Measurements from ENCODE around the gene PDSS2.

Gene PDSS2

DNA sequence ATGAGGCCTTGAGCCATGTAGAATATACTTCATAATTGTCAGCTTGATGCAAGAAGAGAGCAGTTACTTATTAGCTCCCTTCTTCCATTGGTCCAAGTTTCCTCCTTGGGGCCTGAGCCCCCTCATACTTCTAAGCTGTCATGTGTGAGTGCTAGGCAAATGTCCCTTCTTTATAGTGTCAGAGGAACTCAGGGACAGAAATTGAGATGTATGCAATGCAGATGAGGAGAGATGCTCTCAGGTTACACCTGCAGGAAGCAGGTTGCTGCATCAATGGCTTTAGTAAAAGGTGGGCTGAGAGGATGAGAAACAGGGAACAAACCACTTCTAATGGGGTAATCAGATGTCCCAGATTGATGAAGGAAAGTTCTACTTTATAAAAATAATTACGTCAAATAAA is 6.7 kb upstream of the PDSS2 start:
- no peak overlapping the region for H3K27ac ChIP-seq
- TF ChIP-seq, protein P1, sequence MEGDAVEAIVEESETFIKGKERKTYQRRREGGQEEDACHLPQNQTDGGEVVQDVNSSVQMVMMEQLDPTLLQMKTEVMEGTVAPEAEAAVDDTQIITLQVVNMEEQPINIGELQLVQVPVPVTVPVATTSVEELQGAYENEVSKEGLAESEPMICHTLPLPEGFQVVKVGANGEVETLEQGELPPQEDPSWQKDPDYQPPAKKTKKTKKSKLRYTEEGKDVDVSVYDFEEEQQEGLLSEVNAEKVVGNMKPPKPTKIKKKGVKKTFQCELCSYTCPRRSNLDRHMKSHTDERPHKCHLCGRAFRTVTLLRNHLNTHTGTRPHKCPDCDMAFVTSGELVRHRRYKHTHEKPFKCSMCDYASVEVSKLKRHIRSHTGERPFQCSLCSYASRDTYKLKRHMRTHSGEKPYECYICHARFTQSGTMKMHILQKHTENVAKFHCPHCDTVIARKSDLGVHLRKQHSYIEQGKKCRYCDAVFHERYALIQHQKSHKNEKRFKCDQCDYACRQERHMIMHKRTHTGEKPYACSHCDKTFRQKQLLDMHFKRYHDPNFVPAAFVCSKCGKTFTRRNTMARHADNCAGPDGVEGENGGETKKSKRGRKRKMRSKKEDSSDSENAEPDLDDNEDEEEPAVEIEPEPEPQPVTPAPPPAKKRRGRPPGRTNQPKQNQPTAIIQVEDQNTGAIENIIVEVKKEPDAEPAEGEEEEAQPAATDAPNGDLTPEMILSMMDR (IDR thresholded peaks at IDR 0.05), result no peak
- no peak for TF ChIP-seq ZFX (IDR thresholded peaks at IDR 0.05; ENCODE audit: borderline replicate concordance)

DNA sequence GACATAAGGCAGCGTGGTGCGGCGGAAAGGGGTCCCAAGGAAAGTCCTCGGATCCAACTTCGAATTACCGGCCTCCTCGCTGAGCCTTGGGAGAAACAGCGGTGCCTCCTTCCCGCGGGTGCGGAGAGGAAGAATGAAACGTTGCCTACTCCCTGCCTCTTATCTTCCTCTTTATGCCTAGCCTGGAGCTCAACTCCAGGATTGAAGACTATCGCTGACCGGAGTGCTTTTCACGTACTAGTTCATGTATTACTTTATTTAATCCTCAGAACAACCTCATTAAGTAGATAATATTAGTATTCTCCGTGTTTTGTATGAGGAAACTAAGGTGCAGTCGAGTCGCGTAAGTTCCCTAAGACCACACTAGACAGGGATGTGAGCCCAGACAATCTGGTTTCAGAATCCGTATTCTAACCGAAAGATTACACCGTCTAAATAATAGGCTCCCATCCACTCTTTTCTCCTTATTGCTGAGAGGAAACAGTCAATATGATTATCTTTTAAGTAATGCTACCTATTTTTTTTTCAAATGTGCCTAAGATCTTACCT is 793 bp upstream of the PDSS2 start:
- TF ChIP-seq, protein P1 (IDR thresholded peaks at IDR 0.05), result no peak
- TF ChIP-seq ZFX (IDR thresholded peaks at IDR 0.05; ENCODE audit: borderline replicate concordance), result no peak
- peak overlapping the region; percentile 83 for H3K27ac ChIP-seq

DNA sequence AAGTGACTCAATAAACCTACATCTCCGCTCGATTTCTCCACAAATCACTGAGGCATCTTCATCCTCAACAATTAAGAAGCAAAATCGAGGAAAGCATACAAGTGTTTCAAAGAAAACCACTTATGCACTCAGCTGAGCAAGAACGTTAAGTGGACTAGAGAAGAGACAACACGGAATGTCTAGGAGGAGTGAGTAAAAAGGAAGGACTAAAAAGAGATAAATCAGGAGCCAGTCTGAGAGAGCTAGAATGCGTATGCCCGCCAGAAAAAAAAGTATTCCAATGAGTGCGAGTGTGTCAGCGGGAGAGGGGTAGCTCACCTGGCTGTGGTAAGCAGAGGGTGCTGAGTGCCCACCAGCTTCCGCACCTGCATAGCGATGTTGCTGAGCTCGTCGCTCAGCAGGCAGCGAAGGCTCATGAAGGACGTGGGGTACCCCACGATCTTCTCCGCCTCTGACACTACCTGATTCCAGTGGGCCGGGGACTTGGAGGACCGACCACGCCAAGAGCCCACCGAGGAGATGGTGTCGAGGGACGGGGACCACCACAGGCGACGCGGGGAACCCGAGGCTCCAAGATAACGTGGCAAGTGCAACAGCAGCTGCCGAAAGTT is 587 bp downstream of the PDSS2 start:
- TF ChIP-seq, protein P1 (IDR thresholded peaks at IDR 0.05), result no peak
- no peak for TF ChIP-seq ZFX (IDR thresholded peaks at IDR 0.05; ENCODE audit: borderline replicate concordance)
- peak overlapping the region; percentile 83 for H3K27ac ChIP-seq

DNA sequence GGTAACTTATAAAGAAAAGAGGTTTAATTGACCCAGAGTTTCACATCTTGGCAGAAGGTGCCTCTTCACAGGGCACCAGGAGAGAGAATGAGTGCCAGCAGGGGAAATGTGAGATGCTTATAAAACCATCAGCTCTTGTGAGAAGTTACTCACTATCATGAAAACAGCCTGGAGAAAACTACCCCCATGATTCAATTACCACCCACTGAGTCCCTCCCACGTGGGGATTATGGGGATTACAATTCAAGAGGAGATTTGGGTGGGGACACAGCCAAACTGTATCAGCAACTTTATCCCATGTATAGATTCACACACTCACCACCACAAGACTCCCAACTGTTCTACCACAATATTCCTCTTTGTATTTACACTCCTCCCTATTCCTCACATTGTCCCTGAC is 10.6 kb downstream of the PDSS2 start:
- no peak for TF ChIP-seq ZFX (IDR thresholded peaks at IDR 0.05; ENCODE audit: borderline replicate concordance)
- TF ChIP-seq, protein P1 (IDR thresholded peaks at IDR 0.05), result no peak
- no peak overlapping the region for H3K27ac ChIP-seq

DNA sequence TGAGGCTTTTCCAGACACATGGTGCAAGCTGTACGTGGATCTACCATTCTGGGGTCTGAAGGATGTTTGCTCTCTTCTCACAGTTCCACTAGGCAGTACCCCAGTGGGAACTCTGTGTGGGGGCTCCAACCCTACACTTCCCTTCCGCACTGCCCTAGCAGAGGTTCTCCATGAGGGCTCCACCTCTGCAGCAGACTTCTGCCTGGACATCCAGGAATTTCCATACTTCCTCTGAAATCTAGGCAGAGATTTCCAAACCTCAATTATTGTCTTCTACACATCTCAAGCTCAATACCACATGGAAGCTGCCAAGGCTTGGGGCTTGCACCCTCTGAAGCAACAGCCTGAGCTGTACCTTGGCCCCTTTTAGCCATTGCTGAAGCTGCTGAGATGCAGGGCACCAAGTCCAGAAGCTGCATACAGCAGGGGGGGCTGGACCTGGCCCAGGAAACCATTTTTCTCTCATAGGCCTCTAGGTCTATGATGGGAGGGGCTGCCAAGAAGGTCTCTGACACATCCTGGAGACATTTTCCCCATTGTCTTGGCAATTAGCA is 11.6 kb downstream of the PDSS2 start:
- TF ChIP-seq ZFX (IDR thresholded peaks at IDR 0.05; ENCODE audit: borderline replicate concordance), result no peak
- TF ChIP-seq, protein P1 (IDR thresholded peaks at IDR 0.05), result no peak
- H3K27ac ChIP-seq, result no peak overlapping the region

DNA sequence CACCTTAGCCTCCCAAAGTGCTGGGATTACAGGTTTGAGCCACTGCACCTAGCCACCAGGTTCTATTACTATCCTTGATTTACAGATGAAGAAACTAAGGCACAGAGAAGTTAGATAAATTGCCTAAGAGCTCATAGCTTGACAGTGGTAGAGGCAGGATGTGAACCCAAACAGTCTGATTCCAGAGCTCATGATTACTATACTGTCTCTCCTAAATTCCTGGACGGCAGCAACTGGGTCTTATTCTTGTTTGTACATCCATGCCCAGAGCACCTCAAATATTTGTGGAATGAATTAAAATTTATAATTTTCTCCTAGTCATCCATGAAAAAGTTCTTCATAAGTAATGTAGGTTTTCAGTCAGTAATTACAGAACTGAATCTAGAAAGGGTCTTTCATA is 15.1 kb downstream of the PDSS2 start:
- TF ChIP-seq, protein P1 (IDR thresholded peaks at IDR 0.05), result no peak
- TF ChIP-seq ZFX (IDR thresholded peaks at IDR 0.05; ENCODE audit: borderline replicate concordance), result no peak
- no peak overlapping the region for H3K27ac ChIP-seq

DNA sequence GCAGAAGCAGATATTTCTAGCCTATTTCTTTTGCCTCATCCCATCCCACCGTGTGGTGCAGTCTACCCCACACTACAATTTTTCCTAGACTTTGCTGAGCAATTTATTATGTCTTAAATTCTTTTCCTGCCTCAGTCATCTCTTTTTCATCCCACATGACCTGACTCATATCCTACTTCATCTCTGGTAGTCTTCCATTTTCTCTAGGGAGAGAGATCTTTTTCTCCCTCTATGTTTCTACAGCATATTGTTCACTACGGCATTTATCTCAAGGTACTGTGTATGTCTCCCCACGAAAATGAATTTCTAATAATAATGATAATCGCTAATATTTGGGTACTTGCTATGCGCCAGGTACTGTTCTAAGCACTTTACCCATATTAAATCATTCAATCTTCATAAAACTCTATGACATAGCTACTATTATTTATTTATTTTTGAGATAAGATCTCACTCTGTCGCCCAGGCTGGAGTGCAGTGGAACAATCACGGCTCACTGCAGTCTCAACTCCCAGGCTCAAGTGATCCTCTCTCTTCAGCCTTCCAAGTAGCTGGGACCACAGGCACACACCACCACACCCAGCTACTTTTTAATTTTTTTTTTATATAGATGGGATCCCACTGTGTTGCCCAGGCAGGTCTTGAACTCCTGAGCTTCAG is 15.6 kb downstream of the PDSS2 start:
- TF ChIP-seq, protein P1 (IDR thresholded peaks at IDR 0.05), result no peak
- no peak for TF ChIP-seq ZFX (IDR thresholded peaks at IDR 0.05; ENCODE audit: borderline replicate concordance)
- no peak overlapping the region for H3K27ac ChIP-seq

All from 22Rv1 (cell line).